GM10266 (cell line): Measurements from ENCODE around the gene OR4C15.

Experiments
- DNase-seq: peaks from one replicate; pipeline ENCODE4 v3.0.0; 2012; ENCODE audit errors: extremely low spot score
- CTCF ChIP-seq: IDR thresholded peaks from 2 replicates; pipeline ENCODE4 v1.5.1; 2012; ENCODE audit warnings: mild to moderate bottlenecking, low read depth; ENCODE audit not compliant: control insufficient read depth, insufficient read depth; ENCODE audit errors: missing control alignments

OR4C15 gene

DNA sequence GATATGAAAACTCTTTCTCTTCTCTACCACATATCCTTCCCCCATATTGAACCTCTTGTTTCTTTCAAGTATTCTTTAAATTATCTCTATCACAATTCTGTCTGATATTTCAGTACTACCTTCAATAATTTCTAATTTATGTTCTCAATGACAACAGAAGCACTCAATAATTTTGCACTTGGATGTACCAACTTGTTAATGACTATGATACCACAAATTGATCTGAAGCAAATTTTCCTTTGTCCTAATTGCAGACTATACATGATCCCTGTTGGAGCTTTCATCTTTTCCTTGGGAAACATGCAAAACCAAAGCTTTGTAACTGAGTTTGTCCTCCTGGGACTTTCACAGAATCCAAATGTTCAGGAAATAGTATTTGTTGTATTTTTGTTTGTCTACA is at the start of gene OR4C15:
Gene OR4C15, plus strand, starts transcription at position 301 of the 400 bp plus-strand sequence. Its CDS starts 0 bp downstream, at position 301.
- TF ChIP-seq CTCF = no peak
- DNase-seq = no peak

GRCh38 chr11:55571828-55572227 is 17.6 kb downstream of the OR4C15 start, which contains the start of gene OR4C16:
Gene OR4C16, plus strand, starts transcription at chr11:55572128. Its CDS starts 0 bp downstream, at chr11:55572128.
- no peak for TF ChIP-seq CTCF
- DNase-seq = no peak

GRCh38 chr11:55572548-55572947 is 18.3 kb downstream of the OR4C15 start:
- no peak for TF ChIP-seq CTCF
- DNase-seq = no peak
